HuH-7 (cell line): ENCODE measurements around the gene VRK3.

Experiments
- DNase-seq: peaks from one replicate; pipeline ENCODE4 v3.0.0; 2011; ENCODE audit warnings: low spot score

The VRK3 gene

GRCh38 chr19:49929611-49930482 lies 95.3 kb downstream of the VRK3 start:
- DNase-seq, result peak; percentile 93

GRCh38 chr19:49929121-49929610 lies 96.0 kb downstream of the VRK3 start, which contains the start of the genes ATF5 and NUP62:
TSS of gene ATF5 (plus strand) at chr19:49929205. CDS start at chr19:49930851, 1,646 bp downstream.
TSS of gene NUP62 (minus strand) at chr19:49929504. CDS start at chr19:49909807, 19,697 bp downstream.
- DNase-seq, result peak; percentile 98

GRCh38 chr19:49927526-49928264 lies 97.5 kb downstream of the VRK3 start:
- no peak for DNase-seq

- DNase-seq, result no peak
Measured at GRCh38 chr19:49926515-49926914, 98.7 kb downstream of the VRK3 start.
